Hepatic stellate cell (primary cell): ENCODE measurements around the gene SLC9A7.

Source experiments
- DNase-seq: peaks from one replicate; pipeline ENCODE4 v3.0.0; 2011; ENCODE audit warnings: low spot score

The SLC9A7 gene

GRCh38 chrX:46573331-46573891 lies 185.5 kb downstream of the SLC9A7 start, which contains the start of gene CHST7:
Gene CHST7, plus strand, starts transcription at chrX:46573765. Its CDS starts 167 bp downstream, at chrX:46573932.
- peak; percentile 61 for DNase-seq

- no peak for DNase-seq
These were observed 186.5 kb downstream of the SLC9A7 start for GRCh38 chrX:46572340-46572936.

DNA sequence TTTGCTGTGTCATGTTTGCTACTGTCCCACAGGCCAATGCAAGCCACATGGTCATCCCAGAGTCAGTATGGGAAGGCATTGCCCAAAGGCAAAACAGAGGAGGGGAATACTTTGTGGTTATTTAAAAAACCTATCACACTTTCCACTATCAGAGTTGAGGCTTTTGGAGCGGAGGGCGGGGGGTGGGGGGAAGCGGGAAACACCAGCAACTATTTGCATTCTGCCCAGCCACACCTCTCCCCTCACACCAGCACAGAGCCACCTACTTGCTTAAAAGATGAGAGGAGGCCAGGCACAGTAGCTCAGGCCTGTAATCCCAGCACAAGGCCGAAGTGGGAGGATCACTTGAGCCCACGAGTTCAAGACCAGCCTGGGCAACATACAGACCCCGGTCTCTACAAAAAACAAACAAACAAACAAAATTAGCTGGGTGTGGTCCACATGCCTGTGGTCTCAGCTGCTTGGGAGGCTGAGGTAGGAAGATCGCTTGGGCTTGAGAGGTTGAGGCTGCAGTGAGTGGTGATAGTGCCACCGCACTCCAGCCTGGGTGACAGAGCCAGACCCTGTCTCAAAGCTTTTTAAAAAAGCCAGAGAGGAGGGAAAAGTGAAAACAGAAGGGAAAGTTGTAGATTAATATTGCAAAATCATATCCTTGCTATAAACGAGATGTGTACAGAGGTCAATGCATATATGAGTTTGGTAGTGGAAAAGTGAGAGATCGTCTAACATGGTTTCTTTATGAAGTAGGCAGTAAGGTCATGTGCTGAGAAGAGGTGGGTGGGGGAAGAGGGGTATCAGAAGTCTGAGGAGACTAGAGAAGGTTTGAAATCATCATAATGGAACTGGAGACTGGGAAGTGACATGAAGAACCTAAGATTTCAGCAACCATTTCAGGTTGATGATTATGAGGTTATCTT lies 187.2 kb downstream of the SLC9A7 start:
- DNase-seq: no peak

DNA sequence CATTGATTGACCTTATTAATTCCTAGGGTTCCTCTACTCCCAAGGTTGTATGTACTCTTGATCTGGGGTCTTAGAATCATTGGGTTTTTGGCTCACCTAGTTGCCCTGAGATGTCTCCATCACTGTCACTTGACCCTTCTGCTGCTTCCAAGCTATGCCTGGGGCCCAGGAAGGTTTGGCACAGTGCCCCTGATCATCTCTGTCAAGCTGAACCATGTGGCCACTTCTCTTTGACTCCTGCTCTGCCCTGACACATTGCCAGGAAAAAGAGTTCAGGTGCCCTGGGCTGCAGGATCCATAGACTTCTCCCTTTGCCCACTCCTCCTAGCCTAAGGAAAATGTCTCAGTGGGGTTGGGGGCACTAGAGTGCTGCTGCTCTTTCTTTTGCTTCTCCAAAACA lies 189.3 kb downstream of the SLC9A7 start:
- no peak for DNase-seq

DNA sequence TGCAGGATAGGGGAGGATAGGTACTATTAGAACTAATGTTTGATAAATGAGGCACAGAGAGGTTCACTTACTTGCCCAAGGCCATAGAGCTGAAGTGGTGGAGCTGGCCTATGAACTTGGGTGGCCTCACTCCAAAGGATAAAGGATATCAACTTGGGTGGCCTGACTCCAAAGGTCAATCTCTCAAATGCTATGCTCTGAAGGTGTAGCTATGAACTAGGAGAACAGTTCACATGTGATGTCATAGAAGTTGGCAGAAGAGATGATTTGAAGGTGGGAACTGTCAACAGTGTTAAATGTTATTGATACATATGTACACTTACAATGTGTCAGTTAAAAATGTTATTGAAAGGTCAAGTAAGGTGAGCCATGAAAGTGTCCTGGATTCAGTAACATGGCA lies 191.5 kb downstream of the SLC9A7 start:
- no peak for DNase-seq

DNA sequence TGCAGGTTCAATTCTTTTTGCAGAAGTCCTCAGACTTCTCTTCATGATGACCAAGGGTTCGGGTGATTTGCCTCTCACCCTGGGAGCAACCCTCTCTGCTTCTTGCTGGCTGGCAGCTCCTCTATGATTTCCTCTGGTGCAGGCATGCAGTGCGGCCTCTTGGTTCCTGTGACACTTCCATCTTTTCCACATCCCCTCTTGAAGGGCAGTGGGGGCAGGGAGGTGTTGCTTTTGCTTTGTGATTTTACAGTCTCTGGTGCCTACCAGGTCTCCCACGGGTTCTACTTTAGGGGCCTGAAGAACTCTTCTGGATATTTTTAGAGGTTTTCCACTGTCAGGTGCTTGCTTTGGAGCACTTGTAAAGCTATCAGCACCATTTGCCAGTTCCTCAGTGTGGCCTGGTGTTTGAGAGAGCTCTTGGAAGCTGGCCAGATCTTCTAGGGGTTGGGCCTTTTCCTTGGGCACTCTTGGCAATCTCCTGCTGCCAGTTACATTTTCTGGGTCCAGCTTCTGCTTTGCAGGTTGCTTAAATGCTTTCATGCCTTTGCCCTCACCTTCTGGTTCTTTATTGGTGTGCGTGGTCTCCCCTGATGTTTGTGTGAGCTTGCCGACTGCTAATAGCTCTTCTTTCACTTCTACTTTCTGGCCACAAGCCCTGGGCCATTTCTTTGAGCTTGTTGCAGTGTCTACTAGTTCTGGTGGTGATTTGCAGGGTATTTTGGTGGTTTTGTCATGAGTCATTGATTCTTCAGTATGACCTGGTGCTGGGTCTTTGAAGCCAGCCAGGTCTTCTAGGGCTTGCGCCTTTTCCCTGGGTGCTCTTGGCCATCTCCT lies 196.9 kb downstream of the SLC9A7 start:
- DNase-seq: no peak

DNA sequence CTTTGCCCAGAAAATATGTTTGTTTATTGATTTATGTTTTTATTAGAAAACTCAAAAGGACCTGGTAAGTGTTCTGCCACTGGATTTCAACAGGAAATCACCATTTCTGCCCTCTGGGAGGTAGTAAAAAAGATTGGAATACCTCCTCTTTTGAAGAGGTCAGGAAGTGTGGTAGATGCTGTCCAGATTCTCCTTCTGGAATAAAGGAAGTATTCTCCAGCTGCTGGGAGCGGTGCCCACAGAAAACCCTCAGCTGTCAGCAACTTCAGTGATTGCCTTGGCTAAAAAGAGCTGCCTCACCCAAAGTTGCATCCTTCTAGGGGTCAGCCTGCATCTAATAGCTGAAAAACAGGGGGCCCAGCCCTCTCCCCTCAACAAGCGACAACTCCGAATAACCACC lies 199.9 kb downstream of the SLC9A7 start:
- DNase-seq: no peak

DNA sequence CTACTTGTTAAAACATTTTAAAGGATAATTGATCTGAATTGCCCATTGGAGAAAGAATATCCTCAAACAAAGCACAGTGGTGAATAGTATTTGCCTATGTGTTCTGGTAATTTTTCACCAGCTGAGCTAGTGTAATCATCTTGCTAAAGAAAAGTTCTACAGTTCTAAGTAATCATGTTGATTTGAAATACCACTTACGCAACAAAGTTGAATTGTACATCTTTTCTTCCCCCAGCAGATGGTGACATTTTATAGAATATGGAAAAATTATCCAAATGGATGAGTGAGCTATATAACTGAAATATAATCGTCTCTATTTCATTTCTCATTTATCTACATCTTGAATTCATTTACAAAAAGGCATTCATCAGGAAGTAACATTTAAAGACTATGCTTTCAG lies 204.0 kb downstream of the SLC9A7 start:
- DNase-seq: no peak

GRCh38 chrX:46553935-46554334 lies 205.0 kb downstream of the SLC9A7 start:
- DNase-seq: no peak

DNA sequence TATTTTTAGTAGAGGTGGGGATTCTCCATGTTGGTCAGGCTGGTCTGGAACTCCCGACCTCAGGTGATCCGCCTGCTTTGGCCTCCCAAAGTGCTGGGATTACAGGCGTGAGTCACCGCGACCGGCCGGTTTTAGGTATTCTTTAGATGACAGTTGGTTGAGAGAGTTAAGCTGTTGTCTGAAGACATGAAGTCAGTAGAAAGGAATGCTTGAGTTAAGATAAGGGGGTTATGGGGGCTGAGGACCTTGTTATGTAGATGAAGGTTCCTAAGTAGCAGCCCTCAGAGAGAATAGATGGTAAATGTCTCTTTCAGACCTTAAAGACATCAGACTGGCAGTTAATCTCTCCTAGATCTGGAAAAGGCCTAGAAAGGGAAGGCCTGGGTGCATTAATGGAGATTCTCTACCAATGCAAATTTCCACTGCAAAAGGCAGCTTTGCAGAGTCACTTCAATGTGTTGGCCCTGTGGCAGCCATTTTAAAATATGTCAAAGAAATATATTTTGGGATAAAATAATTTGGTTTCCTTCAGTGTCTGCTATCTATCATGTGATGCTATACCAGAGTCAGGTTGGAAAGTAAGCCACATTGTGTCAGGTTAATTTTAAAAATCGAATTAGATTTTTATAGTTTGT lies 207.3 kb downstream of the SLC9A7 start:
- DNase-seq: no peak

DNA sequence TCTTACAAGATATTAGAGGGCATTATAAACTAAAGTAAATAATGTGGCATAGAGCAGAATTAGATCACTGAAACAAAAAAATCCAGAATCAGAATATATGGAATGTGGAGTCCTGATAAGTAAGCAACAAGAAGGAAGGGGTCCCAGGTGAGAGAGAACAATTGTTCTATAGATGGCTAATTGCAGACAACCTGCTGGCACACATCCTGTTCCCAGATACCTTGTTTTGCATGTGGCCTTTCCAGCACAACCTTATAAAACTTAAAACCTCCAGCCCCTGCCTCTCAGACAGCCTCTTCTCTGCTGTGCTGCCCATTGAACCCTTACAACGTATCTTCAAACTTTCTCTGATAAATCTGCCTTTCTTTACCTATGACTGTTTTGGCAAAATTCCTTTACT lies 209.0 kb downstream of the SLC9A7 start:
- no peak for DNase-seq
